GM18867 (cell line): ENCODE measurements around the gene NT5C1A.

Source experiments
- ATAC-seq: cut with Tn5 transposase; IDR thresholded peaks from one replicate; pipeline ENCODE4 v1.9.1; 2021; ENCODE audit warnings: mild to moderate bottlenecking, moderate library complexity; ENCODE audit not compliant: unreplicated experiment

NT5C1A gene

DNA sequence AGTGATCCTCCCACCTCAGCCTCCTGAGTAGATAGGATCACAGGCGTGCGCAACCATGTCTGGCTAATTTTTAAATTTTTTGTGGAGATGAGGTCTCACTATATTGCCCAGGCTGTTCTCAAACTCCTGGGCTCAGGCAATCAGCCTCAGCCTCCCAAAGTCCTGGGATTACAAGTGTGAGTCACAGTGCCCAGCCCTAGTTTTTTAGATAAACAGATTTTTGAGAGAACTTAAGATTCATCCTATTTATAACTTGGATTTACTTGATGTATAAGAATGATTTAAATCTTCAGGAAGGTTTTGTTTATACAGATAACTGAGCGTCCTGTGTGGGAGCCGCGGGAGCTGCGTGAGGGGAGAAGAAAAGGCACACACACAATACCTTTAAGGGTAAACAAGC lies 58.7 kb downstream of the NT5C1A start:
- ATAC-seq, result no peak

GRCh38 chr1:39609618-39610331 lies 62.1 kb downstream of the NT5C1A start:
- peak; percentile 53 for ATAC-seq
